Adipocyte (in vitro differentiated cells): Measurements from ENCODE around the gene ROR1.

Experiments
- DNase-seq: peaks from one replicate; pipeline ENCODE4 v3.0.0-alpha.2; 2015; ENCODE audit warnings: low read depth
- H3K27me3 ChIP-seq: replicated peaks from 2 replicates; pipeline ENCODE4 v1.7.0; 2013; ENCODE audit warnings: mild to moderate bottlenecking, low read length, moderate library complexity; ENCODE audit not compliant: control insufficient read depth, insufficient read depth
- H3K36me3 ChIP-seq: 2 replicates; pipeline ENCODE4 v1.7.0; 2013; ENCODE audit warnings: low read length, mild to moderate bottlenecking, moderate library complexity; ENCODE audit not compliant: control insufficient read depth, insufficient read depth, severe bottlenecking
- H3K4me1 ChIP-seq: 2 replicates; pipeline ENCODE4 v1.7.0; 2013; ENCODE audit warnings: mild to moderate bottlenecking, low read length, moderate library complexity; ENCODE audit not compliant: control insufficient read depth, insufficient read depth
- H3K4me3 ChIP-seq: 2 replicates; pipeline ENCODE4 v1.7.0; 2013; ENCODE audit warnings: mild to moderate bottlenecking, low read length, moderate library complexity
- H3K9ac ChIP-seq: 2 replicates; pipeline ENCODE4 v1.7.0; 2013; ENCODE audit warnings: mild to moderate bottlenecking, low read length, moderate library complexity
- H3K9me3 ChIP-seq: 2 replicates; pipeline ENCODE4 v1.7.0; 2013; ENCODE audit warnings: mild to moderate bottlenecking, low read length, moderate library complexity; ENCODE audit not compliant: control insufficient read depth

Gene ROR1

GRCh38 chr1:63863145-63863544 lies 89.3 kb downstream of the ROR1 start:
- H3K36me3 ChIP-seq = no peaks in the 10 kb centered on the region
- peaks cover 41% of the 10 kb centered on the region for H3K4me1 ChIP-seq
- no peak overlapping the region for H3K9ac ChIP-seq
- no peak for DNase-seq
- no peaks in the 10 kb centered on the region for H3K9me3 ChIP-seq
- no peak overlapping the region for H3K4me3 ChIP-seq
- H3K27me3 ChIP-seq = no peaks in the 10 kb centered on the region

DNA sequence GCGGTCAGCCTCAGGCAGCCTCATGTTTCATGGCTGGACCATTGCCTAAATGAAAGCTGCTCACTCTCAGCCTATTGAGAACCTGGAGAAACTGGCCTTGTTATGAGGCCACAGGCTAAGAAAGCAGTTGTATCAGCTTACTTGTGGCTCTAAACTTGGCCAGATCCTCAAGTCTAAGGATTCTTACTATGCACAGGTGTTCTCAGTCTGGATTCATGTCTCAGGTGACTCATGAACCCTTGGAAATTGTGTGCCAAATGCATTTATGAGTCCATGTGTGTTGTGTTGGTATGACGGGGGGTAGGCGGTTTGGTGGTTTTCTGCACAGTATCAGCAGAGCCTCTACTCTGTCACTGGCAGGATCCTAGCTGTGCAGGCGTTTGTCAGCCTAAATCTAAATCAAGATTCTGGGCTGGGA lies 90.4 kb downstream of the ROR1 start:
- Histone ChIP-seq H3K36me3 (no peaks in the 10 kb centered on the region), H3K4me3 (no peak overlapping the region), H3K27me3 (no peaks in the 10 kb centered on the region), H3K4me1 (peaks cover 51% of the 10 kb centered on the region), H3K9me3 (no peaks in the 10 kb centered on the region), H3K9ac (no peak overlapping the region)
- no peak for DNase-seq

DNA sequence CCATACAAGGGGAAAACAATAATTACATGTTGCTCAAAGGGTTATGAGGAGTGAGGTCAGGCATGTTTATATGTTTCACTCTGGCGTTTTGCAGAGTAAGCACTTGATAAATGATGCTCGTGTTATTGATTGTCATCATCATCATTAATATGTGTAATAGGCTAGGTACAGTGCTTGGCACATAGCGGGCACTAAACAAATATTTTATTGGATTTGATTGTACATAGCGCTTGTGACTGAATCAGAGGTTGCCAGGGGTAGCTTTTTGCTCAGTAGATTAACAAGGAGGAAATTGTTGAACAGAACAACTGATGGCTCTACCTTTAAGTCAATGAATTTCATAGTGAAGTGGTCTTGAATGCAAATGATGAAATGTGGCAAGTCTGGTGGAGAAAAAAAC lies 91.7 kb downstream of the ROR1 start:
- Histone ChIP-seq H3K9ac (no peak overlapping the region), H3K4me3 (no peak overlapping the region), H3K4me1 (peaks cover 42% of the 10 kb centered on the region), H3K27me3 (no peaks in the 10 kb centered on the region), H3K9me3 (no peaks in the 10 kb centered on the region), H3K36me3 (no peaks in the 10 kb centered on the region)
- no peak for DNase-seq

GRCh38 chr1:63866084-63866483 lies 92.3 kb downstream of the ROR1 start:
- DNase-seq = no peak
- Histone ChIP-seq H3K4me1 (peaks cover 37% of the 10 kb centered on the region), H3K9ac (no peak overlapping the region), H3K27me3 (no peaks in the 10 kb centered on the region), H3K4me3 (no peak overlapping the region), H3K36me3 (no peaks in the 10 kb centered on the region), H3K9me3 (no peaks in the 10 kb centered on the region)

GRCh38 chr1:63867429-63868176 lies 93.8 kb downstream of the ROR1 start:
- no peak overlapping the region for H3K9ac ChIP-seq
- H3K36me3 ChIP-seq = no peaks in the 10 kb centered on the region
- no peaks in the 10 kb centered on the region for H3K9me3 ChIP-seq
- H3K4me1 ChIP-seq = peaks cover 29% of the 10 kb centered on the region
- no peak for DNase-seq
- no peaks in the 10 kb centered on the region for H3K27me3 ChIP-seq
- no peak overlapping the region for H3K4me3 ChIP-seq

GRCh38 chr1:63868268-63868781 lies 94.5 kb downstream of the ROR1 start:
- no peaks in the 10 kb centered on the region for H3K27me3 ChIP-seq
- no peak for DNase-seq
- peaks cover 29% of the 10 kb centered on the region for H3K4me1 ChIP-seq
- no peak overlapping the region for H3K4me3 ChIP-seq
- no peaks in the 10 kb centered on the region for H3K9me3 ChIP-seq
- no peaks in the 10 kb centered on the region for H3K36me3 ChIP-seq
- H3K9ac ChIP-seq = no peak overlapping the region

DNA sequence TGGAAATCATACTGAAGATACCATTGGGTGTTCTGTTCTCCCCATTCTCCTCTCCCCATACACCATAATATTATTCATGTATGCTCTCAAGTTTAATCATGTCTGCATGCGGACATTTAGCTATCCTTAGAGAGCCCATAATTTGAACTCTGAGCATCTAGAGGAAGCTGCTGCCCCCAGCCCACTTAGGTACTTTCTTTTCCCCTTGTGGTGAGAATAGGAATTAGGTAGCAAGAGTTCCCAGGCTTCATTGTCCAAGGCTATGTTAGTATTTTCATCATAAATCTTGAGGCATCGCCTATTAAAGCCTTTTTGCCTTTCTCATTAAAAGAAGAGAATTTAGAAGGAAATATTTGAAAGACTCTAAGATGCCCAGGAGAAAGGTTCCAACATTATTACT lies 96.3 kb downstream of the ROR1 start:
- DNase-seq = no peak
- no peak overlapping the region for H3K4me3 ChIP-seq
- H3K9me3 ChIP-seq = no peaks in the 10 kb centered on the region

DNA sequence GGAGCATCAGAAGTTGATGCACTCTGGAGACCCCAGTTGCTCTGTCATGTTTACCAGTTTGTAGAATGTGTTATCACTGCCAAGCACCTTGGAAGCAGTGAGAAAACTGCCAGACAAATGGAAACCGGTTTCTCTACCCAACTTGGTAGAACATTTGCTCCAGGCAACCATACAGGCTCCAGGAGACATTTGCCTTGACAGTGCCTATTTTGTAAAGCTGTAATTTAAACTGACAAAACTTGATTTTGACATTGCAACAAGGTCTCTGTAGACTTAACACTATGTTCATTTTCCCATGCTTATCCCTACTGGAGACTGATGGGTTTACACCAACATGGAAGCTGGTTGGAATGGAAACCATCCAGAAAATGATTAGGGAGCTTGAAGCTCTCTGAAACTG lies 97.6 kb downstream of the ROR1 start:
- no peak for DNase-seq
- Histone ChIP-seq H3K4me1 (peaks cover 44% of the 10 kb centered on the region), H3K9ac (no peak overlapping the region), H3K9me3 (no peaks in the 10 kb centered on the region), H3K27me3 (no peaks in the 10 kb centered on the region), H3K4me3 (no peak overlapping the region), H3K36me3 (no peaks in the 10 kb centered on the region)

More for the DNA sequence above, 96.3 kb downstream of the ROR1 start:
- H3K9ac ChIP-seq = no peak overlapping the region
- H3K4me1 ChIP-seq = peaks cover 44% of the 10 kb centered on the region
- no peaks in the 10 kb centered on the region for H3K27me3 ChIP-seq
- H3K36me3 ChIP-seq = no peaks in the 10 kb centered on the region

DNA sequence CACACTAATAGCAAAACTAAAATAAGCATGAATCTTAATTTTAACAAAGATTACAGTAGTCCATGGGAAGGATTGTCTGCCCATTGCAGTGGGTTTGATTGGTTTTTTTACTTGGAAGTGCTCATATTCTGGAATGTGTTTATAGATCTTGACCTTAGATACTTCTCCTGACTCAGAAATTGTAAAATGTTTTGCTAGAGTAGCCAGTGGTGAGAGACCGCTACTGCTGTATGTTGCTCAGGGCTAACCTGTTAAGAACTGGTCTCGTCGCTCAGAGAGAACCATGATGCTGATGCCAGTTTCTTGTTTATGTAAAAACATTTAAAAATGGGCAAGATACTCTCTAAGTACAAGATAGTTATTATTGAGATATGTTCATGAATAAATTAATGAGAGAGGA lies 99.9 kb downstream of the ROR1 start:
- no peaks in the 10 kb centered on the region for H3K27me3 ChIP-seq
- no peak overlapping the region for H3K4me3 ChIP-seq
- peaks cover 59% of the 10 kb centered on the region for H3K4me1 ChIP-seq
- peak; percentile 25 for DNase-seq
- H3K36me3 ChIP-seq = no peaks in the 10 kb centered on the region
- H3K9me3 ChIP-seq = no peaks in the 10 kb centered on the region
- H3K9ac ChIP-seq = no peak overlapping the region

- no peaks in the 10 kb centered on the region for H3K27me3 ChIP-seq
- DNase-seq = no peak
- no peaks in the 10 kb centered on the region for H3K9me3 ChIP-seq
- H3K36me3 ChIP-seq = no peaks in the 10 kb centered on the region
- H3K4me1 ChIP-seq = peaks cover 59% of the 10 kb centered on the region
- H3K9ac ChIP-seq = no peak overlapping the region
- H3K4me3 ChIP-seq = no peak overlapping the region
These were observed 100.6 kb downstream of the ROR1 start for GRCh38 chr1:63874278-63874880.

DNA sequence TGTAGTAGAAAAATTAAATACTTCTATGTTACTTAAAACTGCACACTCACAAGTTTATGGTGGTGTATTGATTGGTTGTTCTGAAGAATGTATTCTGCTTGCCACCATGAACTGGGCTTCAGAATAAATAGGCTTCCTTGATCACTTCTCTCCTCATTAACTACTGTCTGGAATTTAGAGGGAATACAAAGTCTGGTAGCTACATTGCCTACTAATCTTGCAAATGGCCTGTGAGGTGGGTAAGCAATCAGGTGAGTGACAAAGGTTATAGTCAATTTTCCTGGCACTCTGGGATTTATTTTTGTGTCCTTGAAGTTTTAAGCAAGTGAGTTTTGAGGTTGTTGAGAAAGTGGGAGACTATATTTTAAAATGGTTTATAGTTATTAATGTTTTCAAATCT lies 101.8 kb downstream of the ROR1 start:
- no peaks in the 10 kb centered on the region for H3K27me3 ChIP-seq

More for the DNA sequence above, 101.8 kb downstream of the ROR1 start:
- Histone ChIP-seq H3K9ac (no peak overlapping the region), H3K4me1 (peaks cover 66% of the 10 kb centered on the region), H3K9me3 (no peaks in the 10 kb centered on the region), H3K36me3 (no peaks in the 10 kb centered on the region), H3K4me3 (peak overlapping the region; percentile 33)
- DNase-seq = no peak
